NB4 (cell line): Measurements from ENCODE around the gene PC.

ENCODE experiments used
- DNase-seq: peaks from one replicate; pipeline ENCODE4 v3.0.0; 2010; ENCODE audit warnings: low read depth
- H3K4me3 ChIP-seq: one replicate; pipeline ENCODE4 v1.5.1; 2011; ENCODE audit warnings: mild to moderate bottlenecking, low read depth, low read length, moderate library complexity
- CTCF ChIP-seq: IDR thresholded peaks from one replicate; pipeline ENCODE4 v1.5.1; 2012; ENCODE audit warnings: low read depth, low read length
- MAX ChIP-seq: IDR thresholded peaks from 2 replicates; pipeline ENCODE4 v1.6.1; 2011; ENCODE audit warnings: low read depth, low read length
- MYC ChIP-seq: IDR thresholded peaks from 2 replicates; pipeline ENCODE4 v1.6.1; 2011; ENCODE audit warnings: low read depth, low read length
- POLR2A ChIP-seq: IDR thresholded peaks from 2 replicates; pipeline ENCODE4 v1.6.1; 2011; ENCODE audit warnings: mild to moderate bottlenecking; ENCODE audit not compliant: insufficient read length; ENCODE audit errors: extremely low read depth

PC gene

DNA sequence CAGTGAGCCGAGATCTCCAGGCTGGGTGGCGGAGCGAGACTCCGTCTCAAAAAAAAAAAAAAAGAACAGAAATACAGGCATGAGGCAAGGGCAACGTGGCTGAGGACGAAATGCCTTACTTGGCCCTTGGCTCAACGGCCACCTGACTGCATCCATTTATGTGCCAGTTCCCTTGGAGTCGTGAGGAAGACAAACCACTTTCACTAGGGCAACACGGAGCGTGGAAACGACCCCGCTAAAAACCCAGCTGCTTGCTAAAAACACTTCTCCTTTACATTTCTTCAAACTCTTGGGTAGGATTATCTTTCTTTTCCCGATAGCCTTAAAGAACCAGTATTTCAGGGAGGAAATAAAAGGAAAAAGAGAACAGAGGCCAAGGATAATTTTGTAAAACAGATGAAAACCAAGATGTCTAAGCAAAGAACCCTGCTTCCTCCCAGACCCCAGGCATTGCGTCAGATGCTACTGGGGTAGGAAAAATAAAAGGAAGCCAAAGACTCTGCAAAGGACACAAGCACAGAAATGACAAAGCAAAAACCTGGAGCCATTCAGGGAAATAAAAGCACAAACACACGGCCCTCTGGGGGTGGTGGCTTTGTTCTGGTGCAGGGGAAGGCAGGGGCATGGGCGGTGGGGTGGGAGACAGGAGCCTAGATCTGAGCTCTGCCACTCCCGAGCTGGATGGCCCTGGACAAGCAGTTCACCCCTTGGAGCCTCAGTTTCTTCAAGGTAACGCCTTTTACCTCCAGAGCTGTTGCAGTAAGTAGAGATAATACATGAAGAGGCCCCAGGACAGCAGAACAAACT is 37.0 kb downstream of the PC start:
- H3K4me3 ChIP-seq: no peak overlapping the region
- DNase-seq: peak; percentile 82
- TF ChIP-seq MYC (no peak), CTCF (no peak), POLR2A (no peak), MAX (no peak)

DNA sequence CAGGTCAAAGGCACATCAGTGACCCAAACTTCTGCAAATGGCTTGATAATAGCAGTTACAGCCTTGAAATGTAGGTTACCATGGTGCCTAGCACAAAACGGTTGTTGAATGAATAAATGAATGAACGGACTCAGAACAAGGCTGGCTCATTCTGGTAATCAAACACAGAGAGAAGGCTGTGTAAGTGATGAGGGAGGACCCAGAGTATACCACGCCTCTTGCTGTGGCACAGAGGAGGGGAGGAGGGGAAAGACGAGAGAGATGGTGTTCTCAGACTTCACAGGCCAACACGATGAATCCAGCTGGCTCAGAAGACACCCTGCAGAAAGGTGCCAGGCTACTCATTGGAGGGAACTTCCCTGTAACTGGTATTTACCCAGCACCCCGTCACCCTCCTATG is 38.3 kb downstream of the PC start:
- TF ChIP-seq POLR2A: no peak
- no peak for TF ChIP-seq CTCF
- TF ChIP-seq MYC: no peak
- no peak for TF ChIP-seq MAX
- no peak for DNase-seq
- H3K4me3 ChIP-seq: no peak overlapping the region

- DNase-seq: no peak
- H3K4me3 ChIP-seq: no peak overlapping the region
- no peak for TF ChIP-seq POLR2A
- no peak for TF ChIP-seq CTCF
Observed at GRCh38 chr11:66918741-66919140, 39.4 kb downstream of the PC start.

- H3K4me3 ChIP-seq: no peak overlapping the region
- no peak for DNase-seq
- TF ChIP-seq MAX: no peak
- no peak for TF ChIP-seq POLR2A
- TF ChIP-seq MYC: no peak
- TF ChIP-seq CTCF: no peak
Observed at GRCh38 chr11:66915866-66916265, 42.3 kb downstream of the PC start.

DNA sequence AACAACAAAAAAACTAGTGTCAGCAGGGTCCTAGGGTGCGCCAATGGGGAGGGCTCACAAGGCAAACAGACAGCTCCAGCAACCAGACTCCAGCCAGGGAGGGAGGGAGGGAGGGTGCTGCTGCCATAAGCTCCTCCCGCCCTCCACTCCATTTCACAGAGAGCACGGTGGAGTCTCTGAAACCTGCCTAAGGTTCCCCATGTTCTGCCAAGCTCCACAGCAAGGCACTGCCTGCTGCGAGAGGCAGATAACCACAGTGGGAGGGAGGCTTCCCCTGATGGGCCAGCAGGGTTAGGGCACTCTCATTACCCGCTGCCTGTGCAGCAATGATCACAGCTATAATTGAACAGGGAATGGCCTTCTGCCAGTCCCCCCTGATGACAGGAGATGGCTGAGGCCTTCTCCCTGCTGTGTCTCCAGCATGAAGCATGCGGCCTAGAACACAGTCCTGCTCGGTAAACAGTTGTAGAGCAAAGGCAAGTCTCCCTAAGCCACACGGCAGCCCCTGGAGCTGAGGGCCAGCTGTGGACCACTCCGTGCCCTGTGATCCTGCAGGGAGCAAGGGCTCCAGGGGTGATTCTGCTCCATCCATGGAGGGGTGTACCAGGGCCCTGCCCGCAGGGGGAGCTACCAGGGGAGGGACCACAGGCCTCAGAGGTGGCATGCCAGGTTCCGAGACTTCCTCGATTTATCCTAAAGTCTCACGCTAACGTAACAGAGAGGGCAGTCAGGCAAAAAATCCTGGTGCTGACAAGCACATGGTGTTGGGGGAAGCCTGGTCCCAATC is 42.9 kb downstream of the PC start:
- no peak overlapping the region for H3K4me3 ChIP-seq
- no peak for DNase-seq
- no peak for TF ChIP-seq MAX
- TF ChIP-seq CTCF: peak; percentile 10
- TF ChIP-seq POLR2A: no peak
